ENCODE data around the gene KLHDC4.
"Not testable (repeated sequence)": the region's sequence is repeated elsewhere in the genome, so short reads cannot be mapped to it uniquely, and the experiment has no call there.

The KLHDC4 gene

GRCh38 chr16:87681051-87681602 lies 84.7 kb downstream of the KLHDC4 start:
- not testable (repeated sequence) for DNase-seq

GRCh38 chr16:87680272-87680644 lies 85.5 kb downstream of the KLHDC4 start:
- no peak for DNase-seq

GRCh38 chr16:87679593-87680271 lies 86.1 kb downstream of the KLHDC4 start:
- DNase-seq: no peak

- DNase-seq: no peak
Measured at GRCh38 chr16:87678618-87679017, 87.2 kb downstream of the KLHDC4 start.

DNA sequence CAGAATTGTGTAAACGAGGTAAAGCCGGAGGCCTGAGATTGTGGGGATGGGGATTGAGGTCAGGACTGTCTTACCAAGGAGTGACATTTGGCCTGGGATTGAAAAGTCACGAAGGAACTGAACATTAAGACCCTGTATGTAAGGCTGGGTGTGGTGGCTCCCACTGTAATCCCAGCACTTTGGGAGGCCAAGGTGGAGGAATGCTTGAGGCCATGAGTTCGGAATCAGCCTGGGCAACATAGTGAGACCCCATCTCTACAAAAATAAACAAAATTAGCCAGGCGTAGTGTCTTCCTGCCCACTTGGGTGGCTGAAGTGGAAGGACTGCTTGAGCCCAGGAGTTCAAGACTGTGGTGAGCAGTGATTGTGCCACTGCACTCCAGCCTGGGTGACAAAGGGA lies 88.0 kb downstream of the KLHDC4 start:
- DNase-seq: no peak

DNA sequence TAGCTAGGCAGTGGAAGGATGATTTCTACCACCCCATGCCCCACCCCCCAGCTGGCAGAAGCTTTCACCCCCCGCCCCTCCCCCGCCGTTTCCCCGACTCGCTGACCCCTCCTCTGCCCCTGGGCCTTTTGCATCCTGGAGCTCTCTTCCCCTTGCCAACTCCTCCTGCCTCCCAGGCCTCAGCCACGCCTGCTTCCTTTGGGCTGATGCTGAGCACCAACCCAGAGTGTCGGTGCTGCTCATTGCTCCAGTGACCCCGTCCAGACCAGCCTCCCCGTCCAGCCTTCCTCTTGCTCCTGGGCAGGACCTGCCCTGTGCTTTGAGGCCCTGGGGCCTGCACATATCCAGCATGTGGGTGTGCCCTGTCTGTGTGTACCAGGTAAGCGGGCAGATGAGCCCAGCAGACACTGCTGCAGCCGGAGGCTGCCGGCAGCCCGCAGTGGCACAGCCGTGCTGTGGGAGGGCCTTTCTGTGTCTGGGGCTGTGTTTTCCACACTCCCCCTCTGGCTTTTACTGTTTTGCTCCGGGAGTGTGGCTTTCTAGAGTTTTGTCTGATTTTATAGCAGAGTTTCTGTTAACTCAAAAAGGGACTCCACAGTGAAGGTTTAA lies 90.6 kb downstream of the KLHDC4 start:
- DNase-seq: no peak

DNA sequence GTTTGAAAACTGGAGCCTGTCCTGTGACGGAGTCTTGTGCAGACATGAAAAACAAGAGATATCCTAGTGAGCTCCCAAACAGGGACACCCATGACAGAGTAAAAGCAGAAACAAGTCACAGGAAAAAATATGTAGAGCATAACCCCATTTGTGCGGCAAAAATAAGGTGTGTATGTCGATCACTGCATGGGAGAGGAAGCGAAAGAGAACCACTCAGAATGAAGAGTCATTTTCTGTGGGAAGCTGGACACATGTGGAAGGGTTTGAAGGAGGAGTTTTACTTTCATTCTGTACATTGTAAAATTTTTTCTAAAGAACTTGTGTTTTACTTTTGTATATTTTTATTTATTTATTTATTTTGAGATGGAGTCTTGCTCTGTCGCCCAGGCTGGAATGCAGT lies 91.4 kb downstream of the KLHDC4 start:
- no peak for DNase-seq

- DNase-seq: no peak
Measured at GRCh38 chr16:87671715-87672270, 94.0 kb downstream of the KLHDC4 start.

DNA sequence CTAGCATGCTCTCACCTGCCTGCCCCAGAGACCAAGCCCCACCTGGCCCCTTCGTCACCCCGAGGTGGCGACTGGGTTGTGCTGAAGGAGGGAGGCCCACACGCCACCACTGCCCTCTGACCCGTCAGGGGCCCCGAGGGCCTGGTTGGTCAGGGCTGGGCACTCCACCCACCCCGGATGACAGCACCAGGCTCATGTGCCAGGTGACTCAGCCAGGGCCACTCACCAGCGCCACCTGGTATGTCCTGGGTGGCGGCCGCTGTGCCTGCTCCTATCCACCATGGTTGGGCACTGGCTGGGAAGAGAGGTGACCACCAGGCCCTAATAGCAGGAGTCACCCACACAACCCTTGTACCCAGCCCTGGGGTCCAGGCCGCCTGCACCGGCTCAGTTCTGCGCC lies 94.6 kb downstream of the KLHDC4 start:
- no peak for DNase-seq

GRCh38 chr16:87669672-87670071 lies 96.1 kb downstream of the KLHDC4 start:
- no peak for DNase-seq

- no peak for DNase-seq
Measured at GRCh38 chr16:87667946-87668345, 97.8 kb downstream of the KLHDC4 start.

- DNase-seq: no peak
Measured at GRCh38 chr16:87667443-87667842, 98.3 kb downstream of the KLHDC4 start.

DNA sequence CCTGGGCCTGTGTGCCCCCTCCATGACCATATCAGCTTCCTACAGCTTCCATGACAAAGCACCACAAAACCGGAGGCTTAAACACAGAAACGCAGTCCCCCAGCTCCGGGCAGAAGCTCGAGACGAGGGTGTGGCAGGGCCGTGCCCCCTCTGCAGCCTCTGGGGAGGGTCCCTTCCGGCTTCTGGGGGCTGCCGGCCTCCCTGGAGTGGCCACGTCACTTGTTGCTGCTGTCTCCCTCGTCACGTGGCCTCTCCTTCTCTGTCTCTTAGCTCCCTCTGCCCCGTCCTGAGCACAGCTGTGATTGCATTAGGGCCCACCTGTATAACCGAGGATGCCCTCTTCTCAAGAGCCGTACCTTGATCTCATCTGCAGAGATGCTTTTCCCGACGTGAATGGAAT lies 98.9 kb downstream of the KLHDC4 start:
- DNase-seq: no peak

DNA sequence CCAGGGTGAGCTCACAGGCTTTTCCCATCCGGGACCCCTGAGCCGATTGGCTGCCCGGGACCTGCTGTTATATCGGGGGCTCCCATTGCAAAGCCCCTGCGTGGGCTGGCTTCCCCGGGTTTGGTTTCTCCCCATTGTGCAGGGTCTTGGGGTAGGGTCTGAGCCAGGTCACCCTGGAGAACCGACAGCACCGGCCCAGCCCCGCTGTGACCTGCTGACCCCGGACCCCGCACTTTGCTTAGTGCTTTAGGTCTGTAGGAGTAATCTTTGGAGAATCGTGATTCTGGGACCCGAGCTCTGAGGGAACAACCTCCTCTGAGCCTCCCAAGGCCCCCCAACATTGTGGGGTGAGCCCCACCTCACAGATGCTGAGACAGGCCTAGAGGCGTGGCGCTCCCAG lies 100.6 kb downstream of the KLHDC4 start:
- DNase-seq: no peak

DNA sequence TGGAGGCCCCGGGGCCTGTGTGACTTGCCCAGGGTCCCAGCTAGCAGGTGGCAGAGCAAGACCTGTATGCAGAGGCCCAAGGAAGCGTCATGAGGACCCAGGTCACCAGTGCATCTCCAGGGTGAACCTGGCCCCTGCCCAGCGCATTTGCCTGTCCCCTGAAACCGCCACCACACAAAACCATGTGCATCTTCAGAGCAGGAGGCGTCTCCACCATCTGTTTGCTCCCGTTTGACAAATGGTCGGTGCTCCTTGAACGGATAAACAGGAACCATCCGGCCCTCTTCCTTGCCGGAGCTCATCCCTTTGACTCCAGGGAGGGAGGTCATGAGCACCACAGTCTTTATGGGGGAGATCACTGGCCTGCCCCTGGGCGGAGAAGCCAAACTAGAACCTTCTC lies 101.0 kb downstream of the KLHDC4 start:
- DNase-seq: no peak

DNA sequence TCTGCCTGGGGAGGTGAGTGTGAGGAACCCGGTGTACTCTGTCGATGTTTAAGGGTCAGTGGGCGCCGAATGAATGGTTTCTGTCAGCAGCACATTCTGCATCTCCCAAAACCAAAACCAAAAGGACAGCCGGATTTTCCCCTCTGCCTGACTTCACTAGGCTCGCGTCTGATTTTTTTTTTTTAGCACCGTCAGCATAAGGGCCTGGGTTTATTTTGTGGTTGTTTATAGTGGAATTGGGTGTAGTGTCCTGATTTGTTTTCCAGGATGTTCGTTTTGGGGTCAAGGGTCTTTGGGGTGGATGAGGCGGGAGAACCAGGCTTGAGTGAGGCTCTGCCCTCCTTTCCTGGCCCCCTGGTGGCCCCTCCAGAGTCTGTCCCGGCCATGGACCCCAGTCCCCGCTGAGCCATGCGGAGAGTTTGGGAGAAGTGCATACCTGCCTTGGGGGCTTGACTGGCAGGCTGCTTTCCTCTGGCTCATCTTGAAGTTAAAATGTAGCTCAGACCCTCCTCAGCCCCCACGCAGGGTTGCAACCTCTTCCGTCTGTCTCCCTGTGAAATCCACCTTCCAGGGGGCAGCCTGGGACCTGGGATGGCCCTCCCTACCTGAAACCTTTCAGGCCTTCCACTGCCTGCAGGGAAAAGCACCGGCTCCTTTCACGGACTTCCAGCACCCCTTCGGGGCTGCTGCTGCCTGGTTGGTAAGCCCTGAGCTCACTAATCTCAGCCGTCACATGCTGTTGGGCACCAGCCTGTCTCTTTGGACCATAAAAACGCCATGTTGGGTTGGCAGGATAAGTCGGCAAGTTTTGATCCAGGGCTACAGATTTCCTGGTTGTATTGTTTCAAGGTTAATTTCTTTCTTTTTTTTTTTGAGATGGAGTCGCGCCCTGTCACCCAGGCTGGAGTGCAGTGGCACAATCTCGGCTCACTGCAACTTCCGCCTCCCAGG lies 103.3 kb downstream of the KLHDC4 start:
- no peak for DNase-seq

- DNase-seq: peak; percentile 81
Measured at GRCh38 chr16:87661561-87661960, 104.2 kb downstream of the KLHDC4 start.

DNA sequence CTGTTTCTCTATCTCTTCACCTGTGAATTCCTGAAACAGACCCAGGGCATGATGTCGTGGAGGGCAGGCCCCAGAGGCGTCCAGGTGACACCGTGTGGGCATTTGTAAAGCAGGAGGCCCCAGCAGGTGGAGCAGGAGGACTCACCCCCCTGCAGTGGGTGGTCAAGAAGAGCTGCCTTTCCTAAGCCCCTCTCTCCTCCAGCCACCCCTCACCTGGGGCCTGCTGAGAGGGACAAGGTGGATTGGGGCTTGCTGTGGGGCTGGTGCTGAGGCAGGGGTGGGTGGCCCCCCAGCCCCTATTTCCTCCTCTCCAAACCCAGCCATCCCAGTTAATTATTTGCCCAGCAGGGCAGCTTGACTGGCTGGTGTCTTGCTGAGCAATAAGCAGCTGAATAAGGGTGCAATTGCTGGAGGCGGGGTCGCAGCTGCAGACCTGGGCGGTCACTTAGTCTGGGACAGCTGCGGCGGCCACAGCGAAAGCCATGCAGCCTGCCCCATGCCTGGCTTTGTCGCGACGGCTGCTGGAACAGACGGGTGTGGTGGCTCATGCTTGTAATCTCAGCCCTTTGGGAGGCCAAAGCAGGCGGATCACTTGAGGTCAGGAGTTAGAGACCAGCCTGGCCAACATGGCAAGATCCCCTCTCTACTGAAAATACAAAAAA lies 107.1 kb downstream of the KLHDC4 start:
- DNase-seq: no peak

Measured in femur (tissue), 1 donor.